ENCODE measurements around the gene ARAP2.

DNA sequence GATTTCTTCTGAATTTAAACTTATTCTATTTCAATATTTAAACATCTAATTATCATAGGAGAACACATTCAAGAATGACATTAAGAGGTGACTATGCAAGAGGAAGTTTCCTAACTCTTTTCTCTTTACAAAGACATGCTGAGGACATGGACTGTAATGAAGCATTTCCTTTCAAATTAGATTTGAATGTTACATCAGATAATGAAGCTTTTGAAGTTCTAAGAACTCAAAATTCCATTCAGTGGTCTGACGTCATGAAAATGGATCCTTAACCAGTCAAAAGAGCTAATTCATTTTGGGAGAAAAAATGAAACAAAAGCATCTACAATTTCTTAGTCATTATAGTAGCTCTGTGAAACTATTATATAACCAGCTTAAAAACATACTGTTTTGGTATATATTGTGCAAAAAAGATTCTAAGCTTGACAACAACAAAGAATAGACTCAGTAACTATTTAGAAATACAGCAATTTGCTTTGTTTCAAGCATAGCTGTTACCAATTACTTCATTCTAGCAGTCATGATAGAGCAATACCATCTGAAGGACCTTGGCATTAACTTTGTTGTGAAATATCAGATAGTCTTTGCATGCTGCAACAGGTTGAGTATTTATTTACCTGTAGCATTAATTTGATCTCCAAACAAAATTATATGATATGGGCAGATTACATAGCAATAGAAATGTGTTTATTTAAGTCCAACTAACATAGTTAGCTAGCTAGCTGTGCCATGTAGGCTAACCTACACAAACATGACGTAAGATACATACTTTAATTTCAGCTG, 23.4 kb upstream of the ARAP2 start:
- TF ChIP-seq, protein P1, sequence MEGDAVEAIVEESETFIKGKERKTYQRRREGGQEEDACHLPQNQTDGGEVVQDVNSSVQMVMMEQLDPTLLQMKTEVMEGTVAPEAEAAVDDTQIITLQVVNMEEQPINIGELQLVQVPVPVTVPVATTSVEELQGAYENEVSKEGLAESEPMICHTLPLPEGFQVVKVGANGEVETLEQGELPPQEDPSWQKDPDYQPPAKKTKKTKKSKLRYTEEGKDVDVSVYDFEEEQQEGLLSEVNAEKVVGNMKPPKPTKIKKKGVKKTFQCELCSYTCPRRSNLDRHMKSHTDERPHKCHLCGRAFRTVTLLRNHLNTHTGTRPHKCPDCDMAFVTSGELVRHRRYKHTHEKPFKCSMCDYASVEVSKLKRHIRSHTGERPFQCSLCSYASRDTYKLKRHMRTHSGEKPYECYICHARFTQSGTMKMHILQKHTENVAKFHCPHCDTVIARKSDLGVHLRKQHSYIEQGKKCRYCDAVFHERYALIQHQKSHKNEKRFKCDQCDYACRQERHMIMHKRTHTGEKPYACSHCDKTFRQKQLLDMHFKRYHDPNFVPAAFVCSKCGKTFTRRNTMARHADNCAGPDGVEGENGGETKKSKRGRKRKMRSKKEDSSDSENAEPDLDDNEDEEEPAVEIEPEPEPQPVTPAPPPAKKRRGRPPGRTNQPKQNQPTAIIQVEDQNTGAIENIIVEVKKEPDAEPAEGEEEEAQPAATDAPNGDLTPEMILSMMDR (conservative IDR thresholded peaks at IDR 0.05 in 1 of 2, IDR thresholded peaks at IDR 0.05 in 1 of 2; ENCODE audit: extremely low read depth in 1 of 2, insufficient read depth in 1 of 2, low read depth in 1 of 2, low read length in 2 of 2), result no peak
- no peak for TF ChIP-seq EZH2 (IDR thresholded peaks at IDR 0.05; ENCODE audit: borderline replicate concordance, low read length)

Measured in mammary epithelial cell (primary cell).